HG02798 (cell line): ENCODE results near the gene SLC50A1.
"Not testable (repeated sequence)": the region's sequence is repeated elsewhere in the genome, so short reads cannot be mapped to it uniquely, and the experiment has no call there.

ENCODE experiments used
- ATAC-seq: cut with Tn5 transposase; IDR thresholded peaks from one replicate; pipeline ENCODE4 v1.9.1; 2021; ENCODE audit warnings: mild to moderate bottlenecking; ENCODE audit not compliant: unreplicated experiment, poor library complexity

The SLC50A1 gene

DNA sequence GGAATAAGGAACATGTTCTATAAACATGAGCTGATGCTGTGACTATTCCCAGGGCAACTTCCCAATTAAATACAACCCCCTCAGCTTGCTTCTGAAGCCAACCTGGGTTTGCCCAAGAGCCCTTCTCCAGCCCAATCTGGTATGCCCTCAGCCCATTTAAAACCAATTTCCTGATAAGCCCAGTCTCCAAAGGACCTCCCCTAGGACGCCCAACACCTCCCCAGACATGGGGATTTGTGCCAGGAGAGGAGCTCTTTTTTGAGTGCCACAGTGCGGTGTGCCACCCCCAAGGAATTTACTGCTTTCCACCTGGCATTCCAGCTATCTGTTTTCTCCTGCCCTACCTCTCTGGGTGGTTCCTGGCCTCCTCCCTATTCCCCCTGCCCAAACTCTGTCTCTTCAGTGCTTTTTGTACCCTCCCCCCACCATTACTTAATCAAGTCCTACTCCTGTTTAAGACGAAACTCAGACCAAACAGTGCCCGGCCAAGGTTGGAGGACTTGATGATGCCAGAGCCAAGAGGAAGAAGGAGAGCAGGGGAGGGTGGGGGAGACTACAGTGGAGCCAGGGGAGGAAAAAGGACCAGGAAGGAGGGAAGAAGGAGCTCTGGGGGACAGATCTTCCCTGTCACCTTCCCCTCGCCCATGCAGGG is 19.4 kb upstream of the SLC50A1 start:
- no peak for ATAC-seq

- no peak for ATAC-seq
These were observed 18.0 kb upstream of the SLC50A1 start for GRCh38 chr1:155117610-155118009.

- not testable (repeated sequence) for ATAC-seq
These were observed 17.6 kb upstream of the SLC50A1 start for GRCh38 chr1:155118090-155118489.

- ATAC-seq = no peak
These were observed 15.4 kb upstream of the SLC50A1 start for GRCh38 chr1:155120253-155120652.

GRCh38 chr1:155121249-155121648 is 14.4 kb upstream of the SLC50A1 start:
- no peak for ATAC-seq

DNA sequence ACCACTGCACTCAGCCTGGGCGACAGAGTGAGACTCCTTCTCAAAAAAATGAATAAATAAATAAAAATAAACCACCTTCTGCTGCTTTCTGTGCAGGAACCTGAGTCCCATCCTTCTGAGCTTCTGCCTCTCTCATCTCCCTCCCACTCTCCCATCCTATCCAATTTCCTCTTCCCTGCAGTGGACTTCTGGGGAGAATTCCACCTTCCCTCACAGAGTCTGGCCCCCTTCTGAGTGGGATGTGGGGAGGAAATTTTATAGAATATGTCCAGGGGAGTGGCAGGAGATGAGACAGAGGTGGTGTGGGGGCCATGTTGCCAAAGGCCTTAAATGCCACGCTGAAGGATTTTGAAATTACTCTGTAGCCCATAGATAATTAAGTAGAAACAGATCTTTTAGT is 13.3 kb upstream of the SLC50A1 start:
- ATAC-seq = no peak

GRCh38 chr1:155123801-155124200 is 11.9 kb upstream of the SLC50A1 start:
- ATAC-seq = no peak

DNA sequence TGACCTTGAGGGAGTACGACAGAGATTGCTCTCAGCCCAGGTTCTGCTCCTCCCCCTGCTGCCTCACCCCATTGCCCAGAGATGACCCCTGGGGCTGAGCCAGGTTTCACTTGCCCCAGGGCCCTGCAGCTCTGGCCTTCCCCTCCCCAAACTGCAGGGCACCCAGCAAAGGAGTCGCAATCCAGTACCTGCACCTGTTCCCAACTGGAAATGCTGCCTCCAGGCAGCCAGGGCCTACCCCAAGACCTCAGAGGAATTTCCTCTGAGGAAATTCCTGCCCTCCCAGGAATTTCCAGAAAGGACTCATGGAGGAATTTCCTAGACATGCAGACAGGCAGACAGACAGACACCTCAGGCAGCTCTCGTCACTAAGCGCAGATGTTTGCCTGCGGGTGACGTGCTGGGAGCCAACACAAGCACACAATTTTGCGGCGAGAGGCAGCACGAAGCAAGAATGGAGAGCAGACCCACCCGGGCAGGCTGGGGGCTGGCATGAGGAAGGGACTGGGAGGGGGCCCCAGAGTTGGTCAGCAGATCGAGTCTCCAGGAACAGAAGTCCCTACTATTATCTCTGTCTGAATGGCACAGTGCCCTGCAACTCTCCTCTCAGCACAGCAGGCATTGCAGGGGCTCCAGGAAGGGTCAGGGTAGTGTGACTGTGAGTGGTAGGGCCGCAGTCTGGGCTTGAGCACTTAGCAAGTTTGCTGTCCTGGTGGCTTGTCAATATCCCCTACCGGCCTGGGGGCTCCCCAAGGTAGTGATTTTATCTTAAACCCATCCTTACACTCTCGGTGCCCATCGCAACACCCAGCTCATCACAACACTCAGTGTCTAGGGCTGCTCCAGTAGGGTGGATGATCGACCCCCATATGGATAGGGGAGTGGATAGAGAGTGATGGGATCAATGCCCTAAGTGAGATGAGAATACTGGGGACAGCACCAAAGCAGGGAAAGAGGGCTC is 10.9 kb upstream of the SLC50A1 start:
- no peak for ATAC-seq

DNA sequence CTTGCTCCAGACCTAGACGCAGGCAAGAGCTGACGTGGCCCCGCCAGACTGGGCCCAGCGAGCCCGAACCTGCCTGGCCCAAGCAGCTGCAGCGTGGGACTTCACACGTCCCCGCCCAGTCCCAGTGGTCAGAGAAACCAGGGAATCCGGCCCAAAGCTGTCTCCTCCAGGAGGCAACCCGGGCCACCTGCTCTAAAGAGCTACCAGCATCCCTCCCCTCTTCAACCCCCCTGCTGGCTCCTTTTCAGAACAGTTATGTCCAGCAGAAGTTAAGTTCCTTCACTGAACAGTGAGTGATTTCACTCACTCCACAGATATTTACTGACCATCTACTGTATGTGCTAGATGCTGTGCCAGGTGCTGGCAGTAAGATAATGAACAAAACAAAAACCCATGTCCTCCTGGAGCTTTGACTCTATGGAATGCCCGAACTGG is 10.1 kb upstream of the SLC50A1 start:
- no peak for ATAC-seq

- ATAC-seq = no peak
These were observed 9.6 kb upstream of the SLC50A1 start for GRCh38 chr1:155125946-155126555.

DNA sequence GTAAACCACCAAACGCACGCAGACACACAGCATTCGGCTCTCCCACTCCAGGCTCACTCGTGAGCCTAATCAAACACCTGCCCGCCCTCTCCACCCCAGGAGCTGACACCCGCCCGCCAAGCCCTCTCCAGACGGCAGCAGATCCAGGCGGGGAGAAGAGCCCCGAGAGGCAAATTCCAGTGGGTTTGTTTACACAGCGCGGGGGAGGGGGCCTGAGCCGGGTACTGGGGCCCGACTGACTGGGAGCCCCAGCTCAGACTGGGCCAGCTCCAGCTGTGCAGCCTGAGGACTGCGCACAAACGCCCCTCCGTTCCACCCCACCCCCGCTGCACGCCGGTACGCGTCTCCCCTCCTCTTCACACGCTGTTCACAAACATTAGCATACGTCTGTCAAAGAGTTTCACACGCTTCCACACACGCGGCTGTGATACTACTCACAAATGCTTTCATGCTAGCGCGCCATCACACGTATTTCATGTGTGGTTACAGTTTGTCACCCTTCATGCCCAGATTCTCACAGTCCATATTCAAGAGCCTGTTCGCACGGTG is 9.0 kb upstream of the SLC50A1 start:
- ATAC-seq = no peak

GRCh38 chr1:155127105-155127966 is 8.3 kb upstream of the SLC50A1 start, which contains the start of gene EFNA1:
Gene EFNA1, plus strand, starts transcription at chr1:155127876. Its CDS starts 102 bp downstream, at chr1:155127978.
- ATAC-seq = no peak

DNA sequence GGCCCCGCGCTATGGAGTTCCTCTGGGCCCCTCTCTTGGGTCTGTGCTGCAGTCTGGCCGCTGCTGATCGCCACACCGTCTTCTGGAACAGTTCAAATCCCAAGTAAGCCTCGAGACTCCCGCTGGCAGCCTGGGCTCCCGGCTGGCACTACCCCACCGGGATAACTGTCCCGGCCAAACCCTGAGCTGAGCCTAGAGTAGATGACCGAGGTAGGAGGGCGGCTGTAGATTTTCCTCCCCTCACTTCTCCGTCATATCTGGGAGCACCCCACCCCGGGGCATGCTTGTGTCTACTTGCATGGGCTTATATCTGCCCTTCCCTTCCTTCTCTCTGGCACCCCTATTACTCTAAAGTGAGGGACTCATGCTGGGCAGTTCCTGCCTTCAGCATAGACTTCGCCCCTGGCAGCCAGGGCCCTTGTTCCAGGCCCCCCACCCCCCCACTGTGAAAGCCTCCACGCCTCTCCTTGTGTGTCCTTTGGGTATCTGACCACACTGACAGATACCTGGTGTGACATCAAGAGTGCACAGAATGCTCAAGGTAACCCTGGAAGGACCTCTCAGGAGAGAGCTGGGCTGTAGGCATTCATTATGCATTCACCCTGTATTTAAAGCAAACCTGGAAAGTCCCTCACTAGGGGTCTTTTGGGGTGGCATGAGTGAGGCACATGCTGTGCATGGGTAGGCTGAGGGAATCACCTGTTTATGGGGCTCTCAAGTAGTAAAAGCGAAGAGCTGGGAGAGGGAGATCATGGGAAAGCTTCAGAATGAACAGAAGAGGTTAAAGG is 7.5 kb upstream of the SLC50A1 start:
- ATAC-seq = no peak

- ATAC-seq = no peak
These were observed 6.7 kb upstream of the SLC50A1 start for GRCh38 chr1:155128755-155129473.

- no peak for ATAC-seq
These were observed 5.2 kb upstream of the SLC50A1 start for GRCh38 chr1:155130272-155131006.

- no peak for ATAC-seq
These were observed 4.4 kb upstream of the SLC50A1 start for GRCh38 chr1:155131285-155131684.

DNA sequence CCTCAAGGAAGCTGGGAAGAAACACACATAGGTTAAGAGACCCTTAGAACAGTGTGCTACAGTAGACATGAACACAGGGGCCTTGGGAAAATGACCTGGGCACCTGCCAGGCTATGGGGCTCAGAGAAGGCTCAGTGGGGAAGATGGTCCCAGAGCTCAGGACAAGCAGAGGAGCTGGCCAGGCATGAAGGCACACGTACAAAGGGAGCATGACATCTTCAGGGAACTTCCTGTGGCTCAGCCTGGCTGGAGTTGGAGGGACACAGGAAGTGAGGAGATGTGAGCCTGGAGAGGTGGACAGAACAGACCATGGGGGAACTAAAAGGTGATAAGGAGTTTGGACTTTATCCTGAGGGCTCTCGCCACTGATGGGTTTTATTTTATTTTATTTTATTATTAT is 3.8 kb upstream of the SLC50A1 start:
- no peak for ATAC-seq

DNA sequence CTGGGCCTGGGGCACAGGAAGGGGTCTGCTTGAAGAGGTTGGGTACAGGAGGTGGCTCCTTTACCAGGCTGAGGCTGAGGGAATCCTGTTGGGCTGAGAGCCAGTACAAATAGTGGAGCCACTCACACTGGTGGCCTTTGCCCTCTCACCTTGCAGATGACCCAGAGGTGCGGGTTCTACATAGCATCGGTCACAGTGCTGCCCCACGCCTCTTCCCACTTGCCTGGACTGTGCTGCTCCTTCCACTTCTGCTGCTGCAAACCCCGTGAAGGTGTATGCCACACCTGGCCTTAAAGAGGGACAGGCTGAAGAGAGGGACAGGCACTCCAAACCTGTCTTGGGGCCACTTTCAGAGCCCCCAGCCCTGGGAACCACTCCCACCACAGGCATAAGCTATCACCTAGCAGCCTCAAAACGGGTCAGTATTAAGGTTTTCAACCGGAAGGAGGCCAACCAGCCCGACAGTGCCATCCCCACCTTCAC is 1.8 kb upstream of the SLC50A1 start:
- no peak for ATAC-seq
